Measurements from ENCODE around the gene ZSWIM4. TPM values are rescaled to one million over a fixed set of nuclear protein-coding genes. Genes with fewer than 3 reads are reported as not detected.

ZSWIM4 gene
- polyA plus RNA-seq, 2 of the 4 experiments (the other 2 are of a cell fraction), result 1.6 to 3.4 TPM

DNA sequence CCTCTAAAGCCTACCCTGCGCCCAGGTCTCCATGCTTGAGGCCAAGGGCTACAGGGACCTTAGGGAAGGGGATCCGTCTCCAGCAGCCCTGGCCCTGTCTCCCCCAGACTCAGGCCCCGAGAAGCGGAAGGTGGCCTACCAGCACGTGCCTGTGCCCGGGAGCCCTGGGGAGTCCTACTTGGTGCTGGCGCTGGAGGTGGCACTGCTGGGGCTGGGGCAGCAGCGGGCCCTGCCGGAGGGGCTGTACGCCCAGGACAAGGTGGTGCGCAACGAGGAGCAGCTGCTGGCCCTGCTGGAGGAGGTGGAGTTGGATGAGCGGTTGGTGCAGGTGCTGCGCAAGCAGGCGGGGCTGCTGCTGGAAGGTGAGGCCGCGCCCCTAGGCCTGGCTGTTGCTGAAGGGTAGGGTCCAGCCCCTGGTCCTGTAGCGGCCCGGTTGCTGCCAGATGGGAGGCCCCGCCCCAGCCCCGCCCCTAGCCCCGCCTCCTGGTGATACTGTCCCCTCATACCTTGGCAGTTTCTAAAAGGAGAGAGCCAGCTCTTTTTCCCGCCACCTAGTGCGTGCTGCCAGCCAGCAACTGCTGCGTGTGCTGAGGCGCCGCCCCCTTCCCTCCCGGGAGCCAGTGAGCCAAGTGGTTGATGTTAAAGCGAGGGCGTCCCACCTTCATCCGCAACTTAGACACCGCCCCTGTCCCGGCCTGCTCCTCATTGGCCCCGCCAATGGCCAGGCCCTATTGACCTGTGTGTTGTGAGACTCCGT lies 22.6 kb downstream of the ZSWIM4 start (continued):
- no peak for TF ChIP-seq FOXS1 (CRISPR knock-in tag; IDR thresholded peaks at IDR 0.05)
- TF ChIP-seq EP300 (IDR thresholded peaks at IDR 0.05), result no peak
- TF ChIP-seq, protein P1, sequence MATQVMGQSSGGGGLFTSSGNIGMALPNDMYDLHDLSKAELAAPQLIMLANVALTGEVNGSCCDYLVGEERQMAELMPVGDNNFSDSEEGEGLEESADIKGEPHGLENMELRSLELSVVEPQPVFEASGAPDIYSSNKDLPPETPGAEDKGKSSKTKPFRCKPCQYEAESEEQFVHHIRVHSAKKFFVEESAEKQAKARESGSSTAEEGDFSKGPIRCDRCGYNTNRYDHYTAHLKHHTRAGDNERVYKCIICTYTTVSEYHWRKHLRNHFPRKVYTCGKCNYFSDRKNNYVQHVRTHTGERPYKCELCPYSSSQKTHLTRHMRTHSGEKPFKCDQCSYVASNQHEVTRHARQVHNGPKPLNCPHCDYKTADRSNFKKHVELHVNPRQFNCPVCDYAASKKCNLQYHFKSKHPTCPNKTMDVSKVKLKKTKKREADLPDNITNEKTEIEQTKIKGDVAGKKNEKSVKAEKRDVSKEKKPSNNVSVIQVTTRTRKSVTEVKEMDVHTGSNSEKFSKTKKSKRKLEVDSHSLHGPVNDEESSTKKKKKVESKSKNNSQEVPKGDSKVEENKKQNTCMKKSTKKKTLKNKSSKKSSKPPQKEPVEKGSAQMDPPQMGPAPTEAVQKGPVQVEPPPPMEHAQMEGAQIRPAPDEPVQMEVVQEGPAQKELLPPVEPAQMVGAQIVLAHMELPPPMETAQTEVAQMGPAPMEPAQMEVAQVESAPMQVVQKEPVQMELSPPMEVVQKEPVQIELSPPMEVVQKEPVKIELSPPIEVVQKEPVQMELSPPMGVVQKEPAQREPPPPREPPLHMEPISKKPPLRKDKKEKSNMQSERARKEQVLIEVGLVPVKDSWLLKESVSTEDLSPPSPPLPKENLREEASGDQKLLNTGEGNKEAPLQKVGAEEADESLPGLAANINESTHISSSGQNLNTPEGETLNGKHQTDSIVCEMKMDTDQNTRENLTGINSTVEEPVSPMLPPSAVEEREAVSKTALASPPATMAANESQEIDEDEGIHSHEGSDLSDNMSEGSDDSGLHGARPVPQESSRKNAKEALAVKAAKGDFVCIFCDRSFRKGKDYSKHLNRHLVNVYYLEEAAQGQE (IDR thresholded peaks at IDR 0.05), result no peak
- TF ChIP-seq, protein P2, sequence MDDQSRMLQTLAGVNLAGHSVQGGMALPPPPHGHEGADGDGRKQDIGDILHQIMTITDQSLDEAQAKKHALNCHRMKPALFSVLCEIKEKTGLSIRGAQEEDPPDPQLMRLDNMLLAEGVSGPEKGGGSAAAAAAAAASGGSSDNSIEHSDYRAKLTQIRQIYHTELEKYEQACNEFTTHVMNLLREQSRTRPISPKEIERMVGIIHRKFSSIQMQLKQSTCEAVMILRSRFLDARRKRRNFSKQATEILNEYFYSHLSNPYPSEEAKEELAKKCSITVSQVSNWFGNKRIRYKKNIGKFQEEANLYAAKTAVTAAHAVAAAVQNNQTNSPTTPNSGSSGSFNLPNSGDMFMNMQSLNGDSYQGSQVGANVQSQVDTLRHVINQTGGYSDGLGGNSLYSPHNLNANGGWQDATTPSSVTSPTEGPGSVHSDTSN (IDR thresholded peaks at IDR 0.05), result no peak
- TF ChIP-seq, protein P3, sequence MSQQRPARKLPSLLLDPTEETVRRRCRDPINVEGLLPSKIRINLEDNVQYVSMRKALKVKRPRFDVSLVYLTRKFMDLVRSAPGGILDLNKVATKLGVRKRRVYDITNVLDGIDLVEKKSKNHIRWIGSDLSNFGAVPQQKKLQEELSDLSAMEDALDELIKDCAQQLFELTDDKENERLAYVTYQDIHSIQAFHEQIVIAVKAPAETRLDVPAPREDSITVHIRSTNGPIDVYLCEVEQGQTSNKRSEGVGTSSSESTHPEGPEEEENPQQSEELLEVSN (IDR thresholded peaks at IDR 0.05; ENCODE audit: borderline replicate concordance, low read depth), result no peak
- no peak for TF ChIP-seq TFCP2L1 (CRISPR knock-in tag; IDR thresholded peaks at IDR 0.05)

DNA sequence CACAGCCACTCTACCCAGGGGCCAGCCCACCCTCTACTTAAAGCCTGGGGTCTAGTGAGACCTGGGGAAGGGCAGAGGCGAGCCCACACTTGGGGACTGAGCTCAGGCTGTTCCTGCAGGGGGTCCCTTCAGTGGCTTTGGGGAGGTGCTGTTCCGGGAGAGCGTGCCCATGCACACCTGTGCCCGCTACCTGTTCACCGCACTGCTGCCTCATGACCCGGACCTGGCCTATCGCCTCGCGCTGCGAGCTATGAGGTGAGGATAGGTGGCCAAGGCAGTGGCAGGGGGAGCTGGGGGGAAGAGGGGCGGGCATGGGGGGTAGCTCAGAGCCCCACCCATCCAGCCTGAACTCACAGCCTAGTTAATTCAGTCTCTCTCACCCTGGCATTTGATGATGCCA lies 24.0 kb downstream of the ZSWIM4 start:
- H3K4me3 ChIP-seq, result no peak overlapping the region
- H3K4me2 ChIP-seq, result no peak overlapping the region
- no peak overlapping the region for H3K27ac ChIP-seq
- ATAC-seq (no peak), DNase-seq (ENCODE audit: low read depth in 1 of 2, low spot score in 1 of 2) (no peak), FAIRE-seq (no peak)
- no peaks in the 10 kb centered on the region for H3K4me1 ChIP-seq
- TF ChIP-seq NFE2L2 (conservative IDR thresholded peaks at IDR 0.05; ENCODE audit: low read length) (no peak), ZC3H11A (IDR thresholded peaks at IDR 0.05) (no peak), KDM5A (IDR thresholded peaks at IDR 0.05) (no peak), ZFP36 (IDR thresholded peaks at IDR 0.05; ENCODE audit: borderline replicate concordance, partially characterized antibody) (no peak), FOXS1 (CRISPR knock-in tag; IDR thresholded peaks at IDR 0.05) (no peak), KDM1A (IDR thresholded peaks at IDR 0.05; ENCODE audit: low read depth) (no peak), CBX2 (IDR thresholded peaks at IDR 0.05; ENCODE audit: borderline replicate concordance, low read depth) (no peak), NPAS2 (CRISPR knock-in tag; IDR thresholded peaks at IDR 0.05; ENCODE audit: borderline replicate concordance) (no peak), NR3C1 (IDR thresholded peaks at IDR 0.05) (no peak), EHMT2 (IDR thresholded peaks at IDR 0.05; ENCODE audit: low read depth) (no peak), CHD4 (IDR thresholded peaks at IDR 0.05; ENCODE audit: borderline replicate concordance) (no peak)
- TF ChIP-seq, protein P4, sequence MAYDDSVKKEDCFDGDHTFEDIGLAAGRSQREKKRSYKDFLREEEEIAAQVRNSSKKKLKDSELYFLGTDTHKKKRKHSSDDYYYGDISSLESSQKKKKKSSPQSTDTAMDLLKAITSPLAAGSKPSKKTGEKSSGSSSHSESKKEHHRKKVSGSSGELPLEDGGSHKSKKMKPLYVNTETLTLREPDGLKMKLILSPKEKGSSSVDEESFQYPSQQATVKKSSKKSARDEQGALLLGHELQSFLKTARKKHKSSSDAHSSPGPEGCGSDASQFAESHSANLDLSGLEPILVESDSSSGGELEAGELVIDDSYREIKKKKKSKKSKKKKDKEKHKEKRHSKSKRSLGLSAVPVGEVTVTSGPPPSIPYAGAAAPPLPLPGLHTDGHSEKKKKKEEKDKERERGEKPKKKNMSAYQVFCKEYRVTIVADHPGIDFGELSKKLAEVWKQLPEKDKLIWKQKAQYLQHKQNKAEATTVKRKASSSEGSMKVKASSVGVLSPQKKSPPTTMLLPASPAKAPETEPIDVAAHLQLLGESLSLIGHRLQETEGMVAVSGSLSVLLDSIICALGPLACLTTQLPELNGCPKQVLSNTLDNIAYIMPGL (CRISPR knock-in tag; IDR thresholded peaks at IDR 0.05; ENCODE audit: borderline replicate concordance), result no peak
- TF ChIP-seq, protein P3 (IDR thresholded peaks at IDR 0.05; ENCODE audit: borderline replicate concordance, low read depth), result no peak
- TF ChIP-seq, protein P5, sequence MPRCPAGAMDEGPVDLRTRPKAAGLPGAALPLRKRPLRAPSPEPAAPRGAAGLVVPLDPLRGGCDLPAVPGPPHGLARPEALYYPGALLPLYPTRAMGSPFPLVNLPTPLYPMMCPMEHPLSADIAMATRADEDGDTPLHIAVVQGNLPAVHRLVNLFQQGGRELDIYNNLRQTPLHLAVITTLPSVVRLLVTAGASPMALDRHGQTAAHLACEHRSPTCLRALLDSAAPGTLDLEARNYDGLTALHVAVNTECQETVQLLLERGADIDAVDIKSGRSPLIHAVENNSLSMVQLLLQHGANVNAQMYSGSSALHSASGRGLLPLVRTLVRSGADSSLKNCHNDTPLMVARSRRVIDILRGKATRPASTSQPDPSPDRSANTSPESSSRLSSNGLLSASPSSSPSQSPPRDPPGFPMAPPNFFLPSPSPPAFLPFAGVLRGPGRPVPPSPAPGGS (IDR thresholded peaks at IDR 0.05), result no peak
- TF ChIP-seq, protein P2 (IDR thresholded peaks at IDR 0.05), result no peak
- POLR2A ChIA-PET, result interaction anchor here (0.6 kb wide), 1 partner anchor 44 kb away, joined by 3 read pairs; no protein-coding TSS in a partner anchor
- CTCF ChIA-PET, result interaction anchor here (0.8 to 1.2 kb wide), 2 partner anchors 10 to 21 kb away, joined by 3 to 4 read pairs; no protein-coding TSS in a partner anchor
- 95% methylated on average over 9 of the region's 11 CpGs for WGBS (ENCODE audit: missing lambda C conversion rate)
- H3K9me3 ChIP-seq, result no peaks in the 10 kb centered on the region

All from A549 (cell line).